K562 (cell line): ENCODE data around the gene MRPL10. TPM values are rescaled to one million over a fixed set of nuclear protein-coding genes. Genes with fewer than 3 reads are reported as not detected.

Source experiments
- ATF3 ChIP-seq, 2 experiments: fragments of 450-650 bp in 1 of 2; sonication (generic) in 1 of 2; formaldehyde crosslinking in 1 of 2; IDR thresholded peaks in 1 of 2; conservative IDR thresholded peaks in 1 of 2; 2 replicates each; pipeline versions ENCODE4 v1.6.1 to v1.8.1; 2016 to 2023; ENCODE audit warnings: mild to moderate bottlenecking in 2 of 2, moderate library complexity in 2 of 2, inconsistent platforms in 1 of 2, missing genetic modification reagents in 1 of 2
- CCNT2 ChIP-seq: IDR thresholded peaks from 2 replicates; pipeline ENCODE4 v1.6.1; 2011; ENCODE audit warnings: borderline replicate concordance, low read depth, mild to moderate bottlenecking, moderate library complexity, mixed read lengths, low read length; ENCODE audit not compliant: insufficient read length; ENCODE audit errors: extremely low read depth
- CEBPB ChIP-seq: fragments of 450-650 bp; IDR thresholded peaks from 2 replicates; pipeline ENCODE4 v1.6.1; 2016; ENCODE audit warnings: missing genetic modification characterization, missing compliant biosample characterization
- DPF2 ChIP-seq: fragments of 450-650 bp; IDR thresholded peaks from 2 replicates; pipeline ENCODE4 v1.6.1; 2016
- ESRRA ChIP-seq: fragments of 450-650 bp; IDR thresholded peaks from 2 replicates; pipeline ENCODE4 v1.6.1; 2014; ENCODE audit warnings: low read depth, mild to moderate bottlenecking, moderate library complexity, borderline replicate concordance
- FOSL1 ChIP-seq: fragments of 200-800 bp; sonication (Bioruptor generic); conservative IDR thresholded peaks from 2 replicates; pipeline ENCODE4 v1.6.1; 2016; ENCODE audit warnings: missing genetic modification characterization, missing compliant biosample characterization
- GATA2 ChIP-seq: sonication (generic); formaldehyde crosslinking; IDR thresholded peaks from 2 replicates; pipeline ENCODE4 v1.4.0; 2020; ENCODE audit warnings: mild to moderate bottlenecking, missing genetic modification reagents
- JUND ChIP-seq, 2 experiments: IDR thresholded peaks; 2 replicates in 1 of 2; 3 replicates in 1 of 2; pipeline ENCODE4 v1.6.1; 2011; ENCODE audit warnings: borderline replicate concordance in 2 of 2, low read depth in 2 of 2, low read length in 2 of 2, improper control_type of control experiment in 1 of 2, missing biosample characterization in 1 of 2, missing genetic modification characterization in 1 of 2, missing genetic modification reagents in 1 of 2
- KDM1A ChIP-seq, 2 experiments: fragments of 450-650 bp; IDR thresholded peaks; 2 replicates each; pipeline ENCODE4 v1.6.1; 2016; ENCODE audit warnings: mild to moderate bottlenecking in 2 of 2
- MED1 ChIP-seq: sonication (generic); formaldehyde crosslinking; IDR thresholded peaks from 2 replicates; pipeline ENCODE4 v1.8.1; 2023; ENCODE audit warnings: missing genetic modification reagents, borderline replicate concordance
- NCOR1 ChIP-seq: fragments of 450-650 bp; IDR thresholded peaks from 2 replicates; pipeline ENCODE4 v1.6.1; 2016; ENCODE audit warnings: mild to moderate bottlenecking, moderate library complexity
- NUFIP1 ChIP-seq: fragments of 450-650 bp; IDR thresholded peaks from 2 replicates; pipeline ENCODE4 v1.6.1; 2018; ENCODE audit not compliant: partially characterized antibody
- PHF20 ChIP-seq: fragments of 450-650 bp; IDR thresholded peaks from 2 replicates; pipeline ENCODE4 v1.6.1; 2018; ENCODE audit not compliant: partially characterized antibody
- RBM15 ChIP-seq: fragments of 200-400 bp; formaldehyde crosslinking; IDR thresholded peaks from 2 replicates; pipeline ENCODE4 v1.6.1; 2018; ENCODE audit warnings: mild to moderate bottlenecking, low read length, moderate library complexity; ENCODE audit not compliant: insufficient read depth
- SMAD3 ChIP-seq: fragments of 450-650 bp; formaldehyde crosslinking; conservative IDR thresholded peaks from 2 replicates; pipeline ENCODE4 v1.4.0; 2020; ENCODE audit warnings: mild to moderate bottlenecking
- SMARCA4 ChIP-seq: fragments of 450-650 bp; IDR thresholded peaks from 2 replicates; pipeline ENCODE4 v1.6.1; 2016
- SMARCE1 ChIP-seq: fragments of 450-650 bp; IDR thresholded peaks from 2 replicates; pipeline ENCODE4 v1.7.1; 2016; ENCODE audit warnings: mild to moderate bottlenecking
- TARDBP ChIP-seq: fragments of 450-650 bp; IDR thresholded peaks from 2 replicates; pipeline ENCODE4 v1.6.1; 2016
- TBP ChIP-seq: optimal IDR thresholded peaks from 2 replicates; pipeline ENCODE3; 2011; ENCODE audit warnings: low read depth, low read length, improper control_type of control experiment
- TFAP4 ChIP-seq: sonication (generic); formaldehyde crosslinking; IDR thresholded peaks from 2 replicates; pipeline ENCODE4 v1.8.0; 2022; ENCODE audit warnings: missing genetic modification reagents, mild to moderate bottlenecking, moderate library complexity, borderline replicate concordance
- TRIM25 ChIP-seq: fragments of 450-650 bp; IDR thresholded peaks from 2 replicates; pipeline ENCODE4 v1.7.0; 2016; ENCODE audit warnings: borderline replicate concordance
- TSC22D4 ChIP-seq: fragments of 450-650 bp; IDR thresholded peaks from 2 replicates; pipeline ENCODE4 v1.6.1; 2016; ENCODE audit warnings: missing genetic modification characterization, missing biosample characterization, control low read depth
- ZNF561 ChIP-seq: fragments of 450-650 bp; formaldehyde crosslinking; conservative IDR thresholded peaks from 2 replicates; pipeline ENCODE4 v1.4.0; 2020; ENCODE audit warnings: mild to moderate bottlenecking, moderate library complexity
- ZNF639 ChIP-seq, 2 experiments: fragments of 200-800 bp in 1 of 2; sonication (Bioruptor generic) in 1 of 2; sonication (generic) in 1 of 2; formaldehyde crosslinking in 1 of 2; IDR thresholded peaks in 1 of 2; conservative IDR thresholded peaks in 1 of 2; 2 replicates each; pipeline versions ENCODE4 v1.5.0 to v1.6.1; 2016 to 2020; ENCODE audit warnings: missing compliant biosample characterization in 1 of 2, missing genetic modification characterization in 1 of 2, missing genetic modification reagents in 1 of 2
- ZSCAN29 ChIP-seq: fragments of 450-650 bp; IDR thresholded peaks from 2 replicates; pipeline ENCODE4 v1.6.1; 2017
- polyA plus RNA-seq, 8 experiments: library from polyadenylated mRNA; depleted of rRNA in 4 of 8; stranded (reverse) in 5 of 8; unstranded in 3 of 8; fragments of >200 nt; fragmentation: Nextera tagmentation in 2 of 8; fragmentation: Illumina TruSeq in 1 of 8; extraction: Ambion mirVana in 2 of 8; extraction: Trizol in 1 of 8; gene quantifications; 2 replicates each; pipeline versions ENCODE4 v1.2.1 to v1.2.3, GENCODE V29; 2011 to 2014; ENCODE audit warnings: inconsistent platforms in 1 of 8, missing spikeins in 1 of 8
- total RNA-seq, 7 experiments: library from RNA; depleted of rRNA in 6 of 7; stranded (reverse); fragments of >200 nt in 6 of 7; fragmentation: Illumina TruSeq in 2 of 7; extraction: Trizol in 2 of 7; gene quantifications; 2 replicates each; pipeline versions ENCODE4 v1.2.1 to v1.2.3, GENCODE V29; 2011 to 2021; ENCODE audit warnings: low replicate concordance in 1 of 7

The MRPL10 gene
- total and polyA plus RNA-seq, 9 of the 15 experiments (the other 6 are each of a cell fraction or from before 2014, with no cell fraction given) = 27.8 to 105 (median 67.3) TPM

GRCh38 chr17:47844227-47844626 lies 12.9 kb upstream of the MRPL10 start (continued):
- no peak for TF ChIP-seq TARDBP
- no peak for TF ChIP-seq NCOR1
- TF ChIP-seq SMARCE1 = peak; percentile 75; the same call in 1 of the 2 replicates
- no peak for TF ChIP-seq ZSCAN29
- TF ChIP-seq TFAP4 (CRISPR knock-in tag) = peak; percentile 47; the same call in 1 of the 2 replicates
- no peak for TF ChIP-seq PHF20
- peak; percentile 63; the same call in 1 of the 2 replicates for TF ChIP-seq SMARCA4
- TF ChIP-seq ESRRA = peak; percentile 25; the same call in 1 of the 2 replicates
- no peak for TF ChIP-seq CCNT2
- TF ChIP-seq RBM15 = no peak
- TF ChIP-seq ZNF639 (CRISPR knock-in tag; conservative IDR thresholded peaks at IDR 0.05 in 1 of 2, IDR thresholded peaks at IDR 0.05 in 1 of 2) = no peak
- no peak for TF ChIP-seq TRIM25
- TF ChIP-seq NUFIP1 = no peak
- TF ChIP-seq TSC22D4 (tag) = no peak
- peak; percentile 50 for TF ChIP-seq CEBPB (tag)
- no peak for TF ChIP-seq KDM1A (IDR thresholded peaks at IDR 0.05)
- no peak for TF ChIP-seq ZNF561 (CRISPR knock-in tag)
- TF ChIP-seq ATF3 (IDR thresholded peaks at IDR 0.05) = peak; percentile 10; the same call in 1 of the 2 replicates
- TF ChIP-seq ATF3 (CRISPR knock-in tag; conservative IDR thresholded peaks at IDR 0.05) = no peak
- peak; percentile 39; the same call in 1 of the 2 replicates for TF ChIP-seq JUND (IDR thresholded peaks at IDR 0.05; ENCODE audit: borderline replicate concordance, low read depth, low read length)
- TF ChIP-seq JUND (tag; IDR thresholded peaks at IDR 0.05; ENCODE audit: borderline replicate concordance, low read depth, low read length) = no peak; the same call in 2 of the 3 replicates
- peak; percentile 66 for TF ChIP-seq DPF2
- peak; percentile 40; the same call in 1 of the 2 replicates for TF ChIP-seq GATA2 (CRISPR knock-in tag)
- TF ChIP-seq TBP = no peak
- no peak for TF ChIP-seq MED1 (CRISPR knock-in tag)
- peak; percentile 43; the same call in 1 of the 2 replicates for TF ChIP-seq SMAD3 (CRISPR knock-in tag)
- peak; percentile 37; the same call in 1 of the 2 replicates for TF ChIP-seq FOSL1 (tag)
